NCI-H526 treated with DMSO at 0.1 percent for 48 hours (cell line): ENCODE data around the gene ENGASE.

Experiments used
- DNase-seq: peaks from one replicate; lab custom pipeline; 2025; lab: John Stamatoyannopoulos, UW

Gene ENGASE

DNA sequence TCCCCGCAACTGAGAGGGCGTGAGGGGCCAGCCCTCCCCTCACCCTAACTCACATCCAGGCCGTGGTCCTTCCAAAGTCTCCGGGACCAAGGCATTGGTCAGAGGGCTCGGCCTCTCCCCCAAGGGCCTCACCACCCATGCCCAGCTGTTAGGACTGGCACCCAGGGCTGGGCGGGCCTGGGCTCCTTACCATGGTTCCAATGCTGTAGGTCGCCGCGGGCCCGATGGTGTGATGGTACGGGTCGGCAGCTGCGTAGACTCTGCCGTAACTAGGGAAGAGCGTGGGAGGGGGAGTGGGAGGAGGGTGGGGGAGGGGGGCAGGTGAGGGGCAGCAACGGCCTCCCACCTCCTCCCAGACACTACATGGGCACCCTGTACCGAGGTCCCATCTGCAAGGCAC lies 19.6 kb downstream of the ENGASE start:
- no peak for DNase-seq

- no peak for DNase-seq
These were observed 20.9 kb downstream of the ENGASE start for GRCh38 chr17:79095345-79096055.

GRCh38 chr17:79096477-79096876 lies 21.9 kb downstream of the ENGASE start:
- DNase-seq, result no peak

DNA sequence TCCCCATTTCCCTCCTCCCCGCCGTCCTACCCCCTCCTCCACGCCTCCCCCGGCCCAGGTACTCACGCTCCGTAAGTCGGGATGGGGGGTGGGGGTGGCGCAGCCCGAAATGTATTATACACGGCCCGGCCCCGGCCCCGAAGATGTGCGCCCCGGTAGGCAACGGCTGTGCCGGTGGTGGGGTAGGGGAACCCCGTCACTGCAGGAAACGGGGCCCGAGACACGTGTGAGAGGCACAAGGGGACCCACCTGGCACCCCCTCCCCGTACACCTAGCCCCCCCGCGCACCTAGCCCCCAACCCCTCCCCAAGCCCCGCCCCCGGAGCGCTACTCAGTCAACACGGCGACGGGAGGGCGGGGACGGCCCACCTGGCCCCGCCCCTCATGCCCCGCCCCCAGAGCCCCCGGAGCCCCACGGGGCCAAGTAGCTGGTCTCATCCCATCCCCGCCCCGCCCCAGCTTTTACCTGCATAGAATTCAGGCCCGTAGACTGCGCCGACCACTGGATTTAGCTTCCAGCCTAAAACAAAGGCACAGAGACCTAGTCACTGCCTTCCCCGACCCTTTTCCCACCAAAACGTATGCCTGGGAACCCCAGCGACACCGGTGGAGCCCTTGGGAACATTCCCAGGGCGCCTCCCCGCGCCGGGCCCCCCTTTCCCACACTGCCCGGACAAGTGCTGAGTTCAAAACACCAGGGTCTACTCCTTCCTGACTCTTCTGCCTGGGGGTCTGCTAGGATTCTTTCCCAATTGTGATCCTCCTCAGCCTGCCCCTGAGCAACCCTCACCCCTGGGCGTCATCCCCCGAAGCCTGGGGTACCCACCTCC lies 22.8 kb downstream of the ENGASE start:
- no peak for DNase-seq

DNA sequence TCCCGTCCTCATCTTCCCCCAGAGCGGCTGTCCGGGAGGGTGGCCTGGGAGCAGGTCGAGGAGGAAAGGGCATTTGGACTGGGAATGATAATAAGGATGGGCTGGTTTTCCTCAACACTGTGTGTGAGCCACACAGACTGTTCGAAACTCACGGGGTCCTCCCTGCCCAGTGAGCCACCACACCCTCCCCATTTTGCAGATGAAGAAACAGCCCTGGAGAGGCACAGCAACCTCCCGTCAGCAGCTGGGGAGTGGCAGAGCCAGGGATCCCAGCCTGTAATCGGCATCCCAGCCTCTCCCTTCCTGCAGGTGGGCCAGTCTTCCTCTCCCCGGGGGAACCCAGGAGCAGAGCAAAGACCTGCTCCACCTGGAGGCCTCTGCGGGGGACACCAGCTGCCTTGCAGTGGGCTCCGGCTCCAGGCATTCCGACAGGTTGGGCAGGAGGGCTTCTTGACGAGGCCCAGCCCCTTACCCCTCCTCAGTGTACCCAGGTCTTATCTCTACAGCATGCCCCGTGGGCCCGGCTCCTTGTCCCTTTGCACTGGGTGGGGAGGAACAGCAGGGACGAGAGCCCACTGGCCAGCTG lies 23.8 kb downstream of the ENGASE start:
- no peak for DNase-seq

DNA sequence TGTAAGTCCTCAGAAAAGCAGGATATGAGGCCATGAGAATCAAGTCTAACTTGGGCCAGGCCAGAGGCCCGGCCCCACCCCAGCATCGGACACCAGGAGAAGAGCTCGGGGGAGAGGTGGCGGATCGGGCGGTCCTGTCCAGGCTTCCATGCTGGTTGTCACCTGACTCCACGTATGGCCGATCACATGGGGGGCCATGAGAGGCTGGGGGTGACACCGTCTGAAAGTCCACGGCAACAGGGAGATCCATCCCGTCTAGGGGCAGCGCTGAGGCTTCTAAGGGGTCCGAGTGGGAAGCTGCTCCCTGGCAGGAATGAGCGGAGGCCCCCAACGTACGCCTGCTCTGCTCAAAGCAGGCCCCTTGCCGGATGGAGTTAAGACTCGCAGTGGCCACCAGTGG lies 25.8 kb downstream of the ENGASE start:
- DNase-seq, result no peak

DNA sequence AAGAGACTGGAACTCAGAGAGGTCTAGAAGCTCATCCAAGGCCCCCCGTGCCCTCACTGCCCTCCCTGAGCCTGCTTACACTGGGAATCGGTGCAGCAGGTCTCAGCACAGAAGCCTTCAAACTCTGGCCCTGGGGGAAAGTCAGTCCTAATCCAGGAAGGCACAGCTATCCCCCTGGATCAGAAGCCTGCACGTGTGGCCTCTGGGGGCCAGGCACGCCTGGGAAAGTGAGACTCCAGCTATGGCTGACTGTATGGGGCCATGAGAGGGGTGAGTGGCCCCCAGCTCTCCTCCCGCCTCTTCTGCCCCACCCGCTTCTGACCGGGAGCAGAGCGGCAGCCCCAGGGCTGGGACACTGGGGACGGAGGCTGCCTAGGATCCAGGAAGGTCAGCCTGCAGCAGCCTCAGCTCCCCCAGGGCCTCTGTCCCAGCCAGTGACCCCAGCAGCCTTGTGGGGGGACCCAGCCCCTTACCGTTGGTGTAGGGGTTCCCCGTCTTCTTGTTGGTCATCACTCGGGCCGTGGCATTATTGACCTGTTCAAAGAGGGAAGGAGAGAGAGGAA lies 26.6 kb downstream of the ENGASE start:
- no peak for DNase-seq

DNA sequence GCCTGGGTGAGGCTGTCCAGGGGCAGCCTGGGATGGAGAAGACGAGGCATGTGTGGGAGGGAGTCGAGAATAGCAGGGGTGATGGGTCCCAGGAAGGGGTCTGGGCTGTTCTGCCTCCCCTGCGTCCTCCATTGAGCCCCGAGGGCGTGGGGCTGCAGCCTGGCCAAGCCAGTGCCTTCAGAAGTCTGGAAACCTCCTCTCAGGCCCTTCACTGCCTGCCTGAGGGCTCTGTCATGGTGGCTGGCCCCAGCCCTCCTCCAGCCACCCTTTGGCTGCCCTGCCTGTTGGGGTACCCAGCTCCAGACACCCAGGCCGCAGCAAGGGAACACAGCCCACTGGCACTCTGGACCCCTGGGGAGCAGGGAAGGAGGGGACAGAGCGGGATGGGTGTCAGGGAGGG lies 27.6 kb downstream of the ENGASE start:
- DNase-seq, result no peak

- DNase-seq, result no peak
These were observed 30.4 kb downstream of the ENGASE start for GRCh38 chr17:79104898-79105600.

GRCh38 chr17:79105937-79106336 lies 31.3 kb downstream of the ENGASE start:
- DNase-seq, result no peak

GRCh38 chr17:79106958-79107357 lies 32.3 kb downstream of the ENGASE start:
- no peak for DNase-seq

GRCh38 chr17:79107499-79108231 lies 33.0 kb downstream of the ENGASE start:
- DNase-seq, result no peak

- DNase-seq, result no peak
These were observed 33.7 kb downstream of the ENGASE start for GRCh38 chr17:79108232-79108850.

GRCh38 chr17:79108870-79109269 lies 34.2 kb downstream of the ENGASE start:
- no peak for DNase-seq

- DNase-seq, result no peak
These were observed 35.0 kb downstream of the ENGASE start for GRCh38 chr17:79109584-79109983.

DNA sequence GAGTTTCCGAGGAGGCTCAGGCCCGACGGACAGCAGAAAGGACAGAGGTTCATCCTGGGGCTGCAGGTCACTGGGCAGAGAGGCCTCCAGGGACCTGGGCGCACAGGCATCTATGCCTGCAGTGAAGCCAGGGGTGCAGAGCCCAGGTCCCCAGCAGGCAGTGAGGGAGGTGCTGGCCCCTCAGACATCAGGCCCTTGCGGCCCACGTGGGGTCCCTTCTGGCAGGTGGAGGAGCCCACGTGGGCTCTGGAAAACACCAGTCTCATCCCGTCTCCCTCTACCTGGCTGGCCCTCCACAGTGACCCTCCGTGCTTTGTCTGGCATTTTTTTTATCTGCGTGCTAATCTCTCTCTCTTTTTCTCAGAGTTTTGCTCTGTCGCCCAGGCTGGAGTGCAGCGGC lies 36.5 kb downstream of the ENGASE start:
- DNase-seq, result no peak

DNA sequence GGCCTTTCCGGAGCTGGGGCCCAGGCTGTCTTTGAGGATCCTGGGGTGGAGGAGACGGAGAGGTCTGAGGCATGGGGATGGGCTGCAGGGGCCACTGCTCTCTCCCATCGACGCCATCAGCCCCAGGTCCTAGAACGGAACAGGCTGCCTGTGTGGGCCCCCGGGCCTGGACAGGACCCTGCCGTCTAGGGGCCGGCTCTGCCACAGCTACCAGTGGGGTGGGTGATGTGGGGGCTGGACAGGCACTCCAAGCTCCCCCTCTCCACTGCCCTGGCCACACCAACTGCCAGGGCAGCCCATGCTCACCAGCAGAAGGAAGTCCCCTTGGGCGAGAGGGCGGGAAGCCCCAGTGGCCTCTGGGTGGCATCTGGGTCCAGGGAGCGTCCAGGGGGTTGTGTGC lies 37.8 kb downstream of the ENGASE start:
- no peak for DNase-seq

GRCh38 chr17:79113699-79114457 lies 39.3 kb downstream of the ENGASE start:
- no peak for DNase-seq

- peak; percentile 36 for DNase-seq
These were observed 40.1 kb downstream of the ENGASE start for GRCh38 chr17:79114458-79115301.
